CD4-positive, alpha-beta T cell treated with Interleukin-4 for 1 hour (primary cell): Measurements from ENCODE around the gene ZNF638.

Source experiments
- DNase-seq, 2 donors: peaks; one replicate each; pipeline ENCODE4 v3.0.0-alpha.2; 2020 to 2022

ZNF638 gene

DNA sequence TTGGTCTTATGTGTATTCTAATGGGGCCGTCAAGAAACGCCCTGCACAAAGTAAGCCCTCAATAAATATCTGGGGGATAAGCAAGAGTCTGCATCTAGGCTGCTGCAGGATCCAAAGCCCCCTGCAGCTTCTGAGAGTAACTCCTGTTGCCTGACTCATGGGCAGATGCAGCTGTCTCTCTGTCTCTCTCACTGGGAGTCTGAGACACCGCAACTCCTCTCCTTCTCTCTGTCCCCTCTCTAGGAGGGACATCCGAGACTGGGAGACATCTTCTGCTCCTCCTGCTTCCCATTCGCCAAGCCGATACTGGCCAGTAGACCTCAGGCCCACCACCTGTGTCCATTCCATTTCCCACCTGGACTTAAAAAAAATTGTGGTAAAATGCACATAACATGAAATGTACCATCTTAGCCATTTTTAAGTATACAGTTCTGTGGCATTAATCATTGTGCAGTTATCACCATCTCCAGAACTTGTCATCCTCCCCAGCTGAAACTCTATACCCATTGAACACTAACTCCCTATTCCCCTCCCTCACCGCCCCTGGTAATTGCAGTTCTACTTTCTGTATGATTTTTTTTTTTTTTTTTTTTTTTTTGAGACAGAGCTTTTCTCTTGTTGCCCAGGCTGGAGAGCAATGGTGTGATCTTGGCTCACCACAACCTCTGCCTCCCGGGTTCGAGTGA lies 141.9 kb downstream of the ZNF638 start:
- DNase-seq: no peak

DNA sequence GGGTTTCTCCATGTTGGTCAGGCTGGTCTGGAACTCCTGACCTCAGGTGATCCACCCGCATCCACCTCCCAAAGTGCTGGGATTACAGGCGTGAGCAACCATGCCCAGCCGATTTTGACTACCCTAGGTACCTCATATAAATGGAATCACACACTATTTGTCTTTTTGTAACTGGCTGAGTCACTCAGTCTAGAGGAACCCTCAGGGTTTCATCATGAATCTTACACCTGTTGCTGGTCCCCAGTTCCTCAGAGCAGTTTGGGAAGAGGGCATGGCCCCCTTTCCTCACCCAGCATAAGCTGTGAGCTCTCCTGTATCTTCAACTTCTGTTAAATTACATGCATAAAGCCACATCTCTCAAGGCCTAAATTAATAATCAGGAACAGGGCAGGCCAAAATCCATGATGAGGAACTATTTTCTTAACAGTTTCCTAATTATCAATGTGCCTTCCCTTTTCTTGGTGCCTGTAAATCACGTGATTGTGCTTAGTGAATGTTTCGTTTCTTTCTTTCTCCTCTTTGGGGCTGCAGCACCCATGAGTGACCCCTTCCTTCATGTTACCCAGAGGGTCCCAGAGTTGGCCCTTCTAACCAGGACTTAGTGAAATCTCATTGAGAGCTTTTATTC lies 142.6 kb downstream of the ZNF638 start:
- no peak for DNase-seq

DNA sequence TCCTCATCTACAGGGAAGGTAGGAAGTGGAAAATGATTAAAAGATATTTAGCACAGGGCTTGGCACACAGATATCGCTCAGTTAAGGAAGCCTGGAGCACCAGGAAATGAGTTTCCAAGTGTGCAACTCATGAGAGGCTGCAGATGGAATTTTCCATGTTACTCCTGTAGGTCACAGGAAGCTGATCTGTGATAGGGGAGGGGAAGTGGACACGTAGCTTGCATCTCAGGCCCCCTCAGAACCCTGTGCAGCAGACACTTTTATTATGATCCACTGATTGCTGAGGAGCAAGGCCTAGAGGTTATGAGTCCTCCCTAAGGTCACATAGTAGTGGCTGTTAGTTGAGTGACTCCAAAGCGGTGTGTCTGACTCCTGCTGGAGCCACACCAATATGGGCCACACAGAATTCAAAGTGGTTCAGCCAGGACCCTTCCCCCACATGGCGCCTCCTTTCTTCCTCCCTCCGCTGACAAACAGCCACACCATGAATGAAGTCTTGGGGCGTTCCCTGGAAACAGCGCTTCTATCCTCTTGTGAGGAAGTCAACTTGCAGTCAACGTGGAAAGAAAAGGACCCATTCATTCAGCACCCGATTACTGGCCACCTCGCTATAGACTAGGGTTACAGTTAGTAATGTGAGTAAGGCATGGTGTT lies 143.3 kb downstream of the ZNF638 start:
- no peak for DNase-seq

DNA sequence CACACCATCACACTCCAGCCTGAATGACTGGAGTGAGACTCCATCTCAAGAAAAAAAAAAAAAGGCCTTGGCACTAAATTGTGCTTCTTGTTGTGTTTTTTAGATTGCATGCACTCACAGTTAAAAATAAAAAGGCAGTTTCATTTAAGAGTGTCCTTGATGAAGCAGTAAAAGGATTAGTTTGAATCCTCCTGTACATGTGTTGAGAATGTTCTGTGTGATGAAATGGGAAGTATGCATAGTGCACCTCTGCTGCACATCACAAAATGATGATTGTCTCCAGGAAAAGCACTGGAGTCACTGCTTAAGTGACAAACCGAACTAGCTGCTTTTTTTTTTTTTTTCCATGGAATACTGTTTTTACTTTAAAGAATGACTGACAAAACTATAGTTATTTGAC lies 144.9 kb downstream of the ZNF638 start:
- no peak for DNase-seq

DNA sequence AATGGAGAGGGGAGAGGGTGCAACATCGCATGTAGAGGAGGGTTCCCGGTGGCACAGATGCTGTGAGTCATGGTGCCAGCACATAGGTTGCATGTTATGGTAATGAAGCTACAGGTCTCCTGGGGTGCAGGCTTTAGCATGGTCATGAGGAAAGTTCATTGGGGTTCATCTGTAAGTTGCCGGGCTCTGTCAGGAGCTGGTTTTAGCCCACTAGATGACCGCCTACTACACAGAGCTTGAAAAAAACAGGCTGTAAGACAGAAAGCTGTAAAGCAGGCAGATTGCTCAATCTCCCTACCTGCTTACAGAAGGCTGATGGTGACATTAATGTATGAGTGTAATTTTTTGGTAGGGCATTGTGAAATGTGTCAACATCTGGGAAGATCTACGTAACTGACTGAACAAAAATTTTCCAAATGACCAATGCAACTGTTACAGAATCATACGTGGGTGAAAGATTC lies 145.7 kb downstream of the ZNF638 start:
- no peak for DNase-seq

DNA sequence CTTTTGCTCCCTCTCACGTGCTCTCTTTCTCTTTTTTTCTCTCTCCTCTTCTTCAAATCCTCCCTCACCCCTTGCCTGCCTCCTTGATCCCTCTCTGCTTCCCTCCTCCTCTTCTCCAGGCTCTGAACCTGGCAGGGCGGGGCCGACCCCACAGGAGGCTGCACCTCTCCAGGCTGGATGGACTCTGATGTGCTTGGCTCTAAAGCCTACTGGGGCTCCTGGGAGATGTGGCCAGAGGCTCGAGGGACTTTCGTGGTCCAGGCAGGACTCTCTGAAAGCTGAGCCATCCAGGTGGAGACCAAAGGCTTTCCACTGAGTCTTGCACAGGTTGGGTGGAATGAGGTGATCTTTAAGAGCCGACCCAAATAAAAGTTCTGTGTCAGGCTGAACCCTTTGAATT lies 147.2 kb downstream of the ZNF638 start:
- no peak for DNase-seq

DNA sequence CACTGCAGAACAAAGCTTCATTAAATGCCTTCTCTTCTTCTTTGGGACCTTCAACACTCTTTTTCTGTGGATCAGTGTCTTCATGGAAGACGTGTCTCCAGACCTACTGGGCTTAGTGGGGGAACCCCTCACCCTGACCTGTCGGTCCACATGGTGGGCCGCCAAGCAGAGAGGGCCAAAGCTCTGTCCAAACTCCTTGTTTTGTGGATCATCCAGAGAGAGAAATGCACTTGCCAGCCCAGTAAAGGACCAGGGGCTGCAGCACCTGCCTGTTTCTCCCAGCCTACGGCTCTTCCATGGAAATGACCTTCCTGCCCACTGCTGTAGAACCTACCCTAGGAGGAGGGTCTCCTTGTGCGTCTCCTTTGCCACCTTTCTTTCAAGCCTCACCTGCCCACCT lies 147.7 kb downstream of the ZNF638 start:
- no peak for DNase-seq

DNA sequence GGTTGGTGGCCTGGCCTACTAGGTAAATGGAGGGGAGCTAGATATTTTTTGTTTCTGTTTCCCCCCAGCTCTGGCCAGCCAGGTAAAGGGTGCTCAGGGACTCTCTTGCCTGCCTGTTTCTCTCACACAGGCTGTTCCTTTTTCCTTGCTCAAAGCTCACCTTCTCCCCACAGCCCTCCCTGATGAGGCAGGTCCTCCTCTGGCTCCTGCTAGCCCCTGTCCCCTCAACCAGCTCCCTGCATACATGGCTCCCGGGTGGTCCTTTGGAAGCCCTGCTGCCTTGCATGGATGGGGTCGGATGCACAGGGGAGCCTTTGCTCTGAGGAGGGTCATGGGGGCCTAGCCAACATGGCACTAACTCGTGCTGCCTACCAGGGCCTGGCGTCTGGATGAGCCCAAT lies 149.5 kb downstream of the ZNF638 start:
- no peak for DNase-seq

DNA sequence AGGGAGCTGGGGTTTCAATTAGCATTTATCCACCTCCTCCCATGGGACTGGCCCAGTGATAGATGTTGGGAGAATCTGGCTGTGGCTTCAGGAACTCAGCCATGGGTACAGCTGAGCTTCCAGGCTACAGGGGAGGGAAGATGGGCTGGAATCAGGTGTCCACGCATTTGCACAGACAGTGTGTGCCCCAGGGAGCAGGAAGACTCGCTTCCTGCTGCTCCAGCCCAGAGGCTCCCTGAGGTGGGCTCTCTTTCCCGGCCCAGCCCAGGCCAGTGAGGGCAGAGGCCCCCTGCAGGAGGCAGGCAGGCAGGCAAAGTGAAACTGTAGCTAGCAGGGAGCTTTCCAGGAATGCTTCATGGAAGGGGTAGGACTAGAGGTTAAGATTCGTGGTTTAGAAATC lies 150.5 kb downstream of the ZNF638 start:
- DNase-seq: no peak

DNA sequence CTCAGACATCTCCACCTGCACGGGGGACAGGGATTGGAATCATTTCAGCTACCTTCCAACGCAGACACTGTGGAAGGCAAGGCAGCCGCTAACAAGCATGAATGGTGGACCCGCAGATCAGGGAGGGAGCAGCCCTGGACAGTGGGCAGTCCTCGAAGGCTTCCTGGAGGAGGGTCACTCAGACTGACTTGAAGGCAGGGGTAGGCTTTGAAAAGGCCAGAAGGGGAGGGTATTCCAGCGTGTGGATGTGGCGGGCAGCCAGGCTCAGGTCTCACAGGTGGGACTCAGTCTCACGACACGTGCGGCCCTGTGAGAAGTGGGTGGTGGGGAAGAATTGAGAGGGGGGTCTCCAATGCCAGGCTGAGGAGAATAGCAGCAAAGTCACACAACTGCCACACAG lies 151.7 kb downstream of the ZNF638 start:
- DNase-seq: no peak

DNA sequence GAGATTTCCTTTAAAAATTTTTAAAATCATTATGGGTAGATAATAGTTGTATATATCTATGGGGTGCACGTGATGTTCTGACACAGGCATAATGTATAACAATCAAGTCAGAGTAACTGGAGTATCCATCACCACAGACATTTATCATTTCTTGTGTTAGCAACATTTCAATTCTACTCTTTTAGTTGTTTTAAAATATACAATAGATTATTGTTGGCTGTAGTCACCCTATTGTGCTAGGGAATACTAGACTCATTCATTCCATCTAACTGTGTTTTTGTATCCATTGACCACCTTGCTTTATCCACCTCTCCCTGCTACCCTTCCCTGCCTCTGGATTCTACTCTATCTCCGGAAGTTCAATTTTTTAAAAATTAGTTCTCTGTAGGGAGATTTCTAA lies 152.8 kb downstream of the ZNF638 start:
- no peak for DNase-seq
